GM12878 (cell line): ENCODE data around the gene HDGF. TPM values are rescaled to one million over a fixed set of nuclear protein-coding genes. Genes with fewer than 3 reads are reported as not detected.

Source experiments
- ATAC-seq: fragments of 200-7000 bp; cut with Tn5 transposase; 3 replicates; pipeline ENCODE4 v1.9.1; 2020; ENCODE audit warnings: mild to moderate bottlenecking, moderate library complexity
- BruUV-seq: library from RNA; stranded (reverse); fragments of 400-500 nt; replicated peaks from 2 replicates; lab custom pipeline; 2021; lab: Mats Ljungman, UMichigan
- CTCF ChIA-PET: fragments of 300-600 bp; sonication (Branson Sonifier 250); formaldehyde crosslinking; extraction: SDS; loops from one replicate; lab custom pipeline; 2021; ENCODE audit warnings: inconsistent platforms; lab: Yijun Ruan, JAX
- POLR2A ChIA-PET: fragments of 350-600 bp; formaldehyde crosslinking; extraction: SDS; loops from one replicate; lab custom pipeline; 2021; ENCODE audit warnings: inconsistent platforms; lab: Charles Lee
- RAD21 ChIA-PET: fragments of 300-600 bp; sonication (Branson Sonifier 250); formaldehyde crosslinking; loops from one replicate; lab custom pipeline; 2023; ENCODE audit warnings: antibody characterized with exemption; ENCODE audit not compliant: unreplicated experiment; lab: Charles Lee
- SMC1A ChIA-PET: fragments of 300-600 bp; sonication (Branson Sonifier 250); formaldehyde crosslinking; loops from one replicate; lab custom pipeline; 2023; ENCODE audit not compliant: unreplicated experiment, uncharacterized antibody; lab: Charles Lee
- DNase-seq: peaks from one replicate; pipeline ENCODE4 v3.0.0-alpha.2; 2011; ENCODE audit warnings: low read depth, low spot score
- FAIRE-seq: peaks from 3 replicates; lab custom pipeline; 2011; peaks lifted over from hg19 to GRCh38; lab: Jason Lieb, UNC
- H2AFZ ChIP-seq: 2 replicates; pipeline ENCODE4 v1.6.0; 2011; ENCODE audit warnings: low read depth, low read length, control low read depth; ENCODE audit not compliant: control insufficient read depth
- H3K27ac ChIP-seq: 2 replicates; pipeline ENCODE4 v1.5.1; 2011; ENCODE audit warnings: control low read depth; ENCODE audit not compliant: control insufficient read depth, insufficient read depth
- H3K27me3 ChIP-seq, 2 experiments: replicated peaks in 1 of 2; 2 replicates each; pipeline versions ENCODE4 v1.6.0 to v1.6.1; 2011; ENCODE audit warnings: low read length in 1 of 2; ENCODE audit not compliant: control insufficient read depth in 2 of 2, insufficient read depth in 2 of 2
- H3K36me3 ChIP-seq, 2 experiments: 2 replicates each; pipeline ENCODE4 v1.5.1; 2011; ENCODE audit warnings: low read length in 1 of 2; ENCODE audit not compliant: control insufficient read depth in 2 of 2, insufficient read depth in 2 of 2
- H3K4me1 ChIP-seq: 2 replicates; pipeline ENCODE4 v1.6.1; 2011; ENCODE audit warnings: mild to moderate bottlenecking, low read length, moderate library complexity, mixed read lengths; ENCODE audit not compliant: control insufficient read depth, insufficient read depth
- H3K4me2 ChIP-seq: 2 replicates; pipeline ENCODE4 v1.6.0; 2011; ENCODE audit warnings: control low read depth; ENCODE audit not compliant: control insufficient read depth, insufficient read depth
- H3K4me3 ChIP-seq: fragments of 200-600 bp; sonication (generic); 2 replicates; pipeline ENCODE4 v1.5.1; 2016
- H3K79me2 ChIP-seq: 2 replicates; pipeline ENCODE4 v1.6.0; 2011; ENCODE audit warnings: low read length; ENCODE audit not compliant: control insufficient read depth, insufficient read depth
- H3K9ac ChIP-seq: 2 replicates; pipeline ENCODE4 v1.8.0; 2011; ENCODE audit warnings: low read length, control low read depth, mixed read lengths; ENCODE audit not compliant: control insufficient read depth, insufficient read depth
- H3K9me3 ChIP-seq: replicated peaks from 3 replicates; pipeline ENCODE4 v1.5.1; 2011; ENCODE audit warnings: mild to moderate bottlenecking, low read length; ENCODE audit not compliant: control insufficient read depth, insufficient read depth
- H4K20me1 ChIP-seq: 2 replicates; pipeline ENCODE4 v1.6.0; 2011; ENCODE audit not compliant: control insufficient read depth, insufficient read depth
- HSF1 ChIP-seq: fragments of 150-350 bp; IDR thresholded peaks from 2 replicates; pipeline ENCODE4 v1.6.1; 2014; ENCODE audit warnings: mild to moderate bottlenecking, low read depth, low read length
- NFYB ChIP-seq: IDR thresholded peaks from 2 replicates; pipeline ENCODE4 v1.6.1; 2011; ENCODE audit warnings: low read depth, mild to moderate bottlenecking, low read length, improper control_type of control experiment, moderate library complexity; ENCODE audit not compliant: insufficient read depth
- RB1 ChIP-seq: fragments of 450-650 bp; formaldehyde crosslinking; IDR thresholded peaks from 2 replicates; pipeline ENCODE4 v1.6.1; 2017; ENCODE audit warnings: mild to moderate bottlenecking, borderline replicate concordance
- RCOR1 ChIP-seq: conservative IDR thresholded peaks from 2 replicates; pipeline ENCODE4 v1.6.1; 2012; ENCODE audit warnings: low read depth, low read length, improper control_type of control experiment
- REST ChIP-seq: IDR thresholded peaks from 2 replicates; pipeline ENCODE4 v1.6.1; 2012; ENCODE audit warnings: mild to moderate bottlenecking, low read depth, low read length
- SP1 ChIP-seq: IDR thresholded peaks from one replicate; pipeline ENCODE4 v1.6.1; 2011; ENCODE audit warnings: low read depth, low read length
- SPI1 ChIP-seq: IDR thresholded peaks from 2 replicates; pipeline ENCODE4 v1.6.1; 2011; ENCODE audit warnings: low read depth, mild to moderate bottlenecking, low read length, moderate library complexity, borderline replicate concordance; ENCODE audit not compliant: insufficient read depth
- USF2 ChIP-seq: IDR thresholded peaks from 2 replicates; pipeline ENCODE4 v1.6.1; 2011; ENCODE audit warnings: low read depth, low read length, improper control_type of control experiment, borderline replicate concordance
- ZNF687 ChIP-seq: fragments of 450-650 bp; IDR thresholded peaks from 2 replicates; pipeline ENCODE4 v1.6.1; 2017; ENCODE audit warnings: mild to moderate bottlenecking, moderate library complexity
- WGBS: methylation state at CpG from one replicate; pipeline ENCODE4 v1.1.6; 2016; ENCODE audit warnings: low lambda C conversion rate; ENCODE audit not compliant: insufficient replicate concordance, insufficient coverage; ENCODE audit errors: missing lambda C conversion rate; 5-methylcytosine and 5-hydroxymethylcytosine counted together
- in situ Hi-C: fragments of 300-500 bp; cut with MboI; formaldehyde crosslinking; loops from 9 replicates; pipeline ENCODE4 v1.14.3; 2018; ENCODE audit warnings: mixed read lengths
- intact Hi-C: fragments of 100-400 bp; cut with micrococcal nuclease; formaldehyde crosslinking; loops from one replicate; pipeline ENCODE4 v1.14.2; 2022; ENCODE audit not compliant: unreplicated experiment
- polyA plus RNA-seq, 11 experiments: library from polyadenylated mRNA; depleted of rRNA in 4 of 11; unstranded in 6 of 11; stranded (reverse) in 5 of 11; fragments of >200 nt; fragmentation: Nextera tagmentation in 4 of 11; fragmentation: Illumina TruSeq in 1 of 11; extraction: Ambion mirVana in 4 of 11; extraction: Trizol in 1 of 11; gene quantifications; 1 replicate in 1 of 11; 2 replicates in 10 of 11; pipeline versions ENCODE4 v1.2.1 to v1.2.3, GENCODE V29; 2011 to 2016; ENCODE audit warnings: inconsistent platforms in 2 of 11, missing spikeins in 2 of 11, low read depth in 1 of 11
- total RNA-seq, 4 experiments: library from RNA; depleted of rRNA in 3 of 4; stranded (reverse); fragments of >200 nt in 3 of 4; fragmentation: Illumina TruSeq in 1 of 4; extraction: Trizol in 1 of 4; gene quantifications; 2 replicates each; pipeline versions ENCODE4 v1.2.1 to v1.2.3, GENCODE V29; 2013 to 2021

Gene HDGF
- total and polyA plus RNA-seq, 10 of the 15 experiments (the other 5 are each of a cell fraction or from before 2014, with no cell fraction given), result 28.3 to 372 (median 209) TPM

GRCh38 chr1:156751757-156752481 is 444 bp upstream of the HDGF start:
- no peaks in the 10 kb centered on the region for H3K27me3 ChIP-seq
- ChIA-PET CTCF (interaction anchor here (0.8 to 4.5 kb wide), 9 partner anchors 11 to 138 kb away, joined by 3 to 56 read pairs (median 6); partner anchors contain the start of genes ISG20L2, METTL25B, MRPL24 and NTRK1), POLR2A (interaction anchor here (0.5 to 4.4 kb wide), 9 partner anchors 11 to 806 kb away, joined by 3 to 45 read pairs (median 8); partner anchors contain the start of genes ISG20L2, METTL25B, MRPL24 and PRCC), SMC1A (interaction anchor here (1.0 to 4.5 kb wide), 5 partner anchors 9 to 25 kb away, joined by 3 to 43 read pairs (median 4); partner anchors contain the start of genes ISG20L2, METTL25B and PRCC), RAD21 (interaction anchor here (0.7 to 4.2 kb wide), 9 partner anchors 10 to 243 kb away, joined by 3 to 34 read pairs (median 5); partner anchors contain the start of genes ISG20L2, METTL25B, MRPL24 and PRCC)
- 1% methylated on average over 53 of the region's 68 CpGs for WGBS
- FAIRE-seq (no peak), ATAC-seq (peak; percentile 80), DNase-seq (peak; percentile 82)
- H3K9ac ChIP-seq, result peak overlapping the region; percentile 91
- peak overlapping the region; percentile 81 for H3K4me3 ChIP-seq
- no peaks in the 10 kb centered on the region for H3K36me3 ChIP-seq
- no peaks in the 10 kb centered on the region for H4K20me1 ChIP-seq
- peak overlapping the region; percentile 99 for H3K4me2 ChIP-seq
- peaks cover 61% of the 10 kb centered on the region for H3K79me2 ChIP-seq
- peak overlapping the region; percentile 82 for H2AFZ ChIP-seq
- in situ Hi-C loops, result no loop called here
- peak overlapping the region; percentile 99 for H3K27ac ChIP-seq
- intact Hi-C loops, result loop anchor here (1.0 to 2.0 kb wide), 2 partner anchors 15 to 25 kb away; partner anchors contain the start of gene PRCC
- peaks cover 25% of the 10 kb centered on the region for H3K4me1 ChIP-seq
- H3K9me3 ChIP-seq, result no peaks in the 10 kb centered on the region
- no TSS peak for BruUV-seq
- TF ChIP-seq ZNF687 (peak; percentile 49), REST (no peak), SPI1 (no peak), NFYB (no peak), HSF1 (no peak), RB1 (peak; percentile 52; the same call in 1 of the 2 replicates), SP1 (peak; percentile 88), USF2 (peak; percentile 14), RCOR1 (no peak)
